Esophagus squamous epithelium (tissue), 4 donors: Measurements from ENCODE around the gene CD59.
"Not testable (repeated sequence)": the region's sequence is repeated elsewhere in the genome, so short reads cannot be mapped to it uniquely, and the experiment has no call there.

Experiments used
- CTCF ChIP-seq, 6 experiments: fragments of 450-650 bp in 4 of 6; fragments of 200-600 bp in 2 of 6; sonication (generic) in 2 of 6; IDR thresholded peaks; one replicate each; pipeline ENCODE4 v1.5.1; 2016 to 2019; ENCODE audit warnings: antibody characterized with exemption in 6 of 6, mild to moderate bottlenecking in 4 of 6, moderate library complexity in 4 of 6
- POLR2A ChIP-seq, 4 donors: fragments of 450-650 bp; IDR thresholded peaks; one replicate each; pipeline ENCODE4 v1.6.1; 2017; ENCODE audit warnings: antibody characterized with exemption in 4 of 4, mild to moderate bottlenecking in 4 of 4, moderate library complexity in 3 of 4

GRCh38 chr11:33678616-33679015 lies 57.6 kb downstream of the CD59 start:
- not testable (repeated sequence) for TF ChIP-seq CTCF, POLR2A (IDR thresholded peaks at IDR 0.05)
